Gastroesophageal sphincter (tissue), 3 donors: Measurements from ENCODE around the gene ZSCAN5A.

Experiments used
- EP300 ChIP-seq: sonication (generic); formaldehyde crosslinking; IDR thresholded peaks from one replicate; pipeline ENCODE4 v1.6.1; 2017; ENCODE audit warnings: antibody characterized with exemption, mild to moderate bottlenecking
- POLR2A ChIP-seq, 2 donors: fragments of 450-650 bp; IDR thresholded peaks; one replicate each; pipeline ENCODE4 v1.6.1; 2017; ENCODE audit warnings: antibody characterized with exemption in 2 of 2, mild to moderate bottlenecking in 2 of 2, moderate library complexity in 1 of 2
- POLR2AphosphoS5 ChIP-seq: sonication (generic); formaldehyde crosslinking; IDR thresholded peaks from one replicate; pipeline ENCODE4 v1.6.1; 2017; ENCODE audit warnings: antibody characterized with exemption
- TF ChIP-seq, protein P1 (sequence below), 4 experiments: fragments of 200-600 bp in 2 of 4; fragments of 450-650 bp in 2 of 4; sonication (generic) in 1 of 4; IDR thresholded peaks; one replicate each; pipeline ENCODE4 v1.5.1; 2017 to 2019; ENCODE audit warnings: antibody characterized with exemption in 4 of 4, mild to moderate bottlenecking in 2 of 4, moderate library complexity in 2 of 4

DNA sequence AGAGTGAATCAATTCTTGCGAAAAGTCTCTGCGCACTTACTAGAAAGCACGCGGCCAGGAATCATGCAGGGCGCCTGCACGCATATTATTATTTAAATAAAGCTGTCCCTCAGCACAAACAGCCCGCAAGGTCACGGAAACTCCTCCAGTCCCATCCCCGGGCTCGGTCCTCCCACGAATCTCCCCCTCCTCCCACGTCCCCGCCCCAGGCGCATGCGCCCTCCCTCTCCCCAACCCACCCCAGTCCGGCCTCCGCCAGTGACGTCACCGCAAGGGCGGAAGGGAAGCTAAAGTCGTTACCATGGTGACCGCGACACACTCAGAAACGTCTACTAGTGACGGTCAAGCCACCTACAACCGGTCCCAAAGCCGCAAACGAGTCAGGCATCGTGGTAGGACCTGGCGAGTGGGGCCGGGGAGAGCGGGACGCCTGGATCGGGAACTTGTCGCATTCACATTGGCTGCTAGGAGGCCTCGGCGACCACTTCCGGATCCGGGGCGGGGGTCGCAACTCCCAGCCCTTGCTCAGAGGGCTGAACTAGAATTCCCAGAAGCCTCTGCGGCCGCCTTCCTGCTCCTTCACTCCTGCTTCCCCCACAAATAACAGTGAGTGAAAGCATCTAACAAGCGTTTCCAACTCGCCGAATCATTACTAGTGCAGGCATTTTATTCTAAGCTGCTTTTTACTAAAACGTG, at the start of gene ZSCAN5A:
- TF ChIP-seq, protein P1, sequence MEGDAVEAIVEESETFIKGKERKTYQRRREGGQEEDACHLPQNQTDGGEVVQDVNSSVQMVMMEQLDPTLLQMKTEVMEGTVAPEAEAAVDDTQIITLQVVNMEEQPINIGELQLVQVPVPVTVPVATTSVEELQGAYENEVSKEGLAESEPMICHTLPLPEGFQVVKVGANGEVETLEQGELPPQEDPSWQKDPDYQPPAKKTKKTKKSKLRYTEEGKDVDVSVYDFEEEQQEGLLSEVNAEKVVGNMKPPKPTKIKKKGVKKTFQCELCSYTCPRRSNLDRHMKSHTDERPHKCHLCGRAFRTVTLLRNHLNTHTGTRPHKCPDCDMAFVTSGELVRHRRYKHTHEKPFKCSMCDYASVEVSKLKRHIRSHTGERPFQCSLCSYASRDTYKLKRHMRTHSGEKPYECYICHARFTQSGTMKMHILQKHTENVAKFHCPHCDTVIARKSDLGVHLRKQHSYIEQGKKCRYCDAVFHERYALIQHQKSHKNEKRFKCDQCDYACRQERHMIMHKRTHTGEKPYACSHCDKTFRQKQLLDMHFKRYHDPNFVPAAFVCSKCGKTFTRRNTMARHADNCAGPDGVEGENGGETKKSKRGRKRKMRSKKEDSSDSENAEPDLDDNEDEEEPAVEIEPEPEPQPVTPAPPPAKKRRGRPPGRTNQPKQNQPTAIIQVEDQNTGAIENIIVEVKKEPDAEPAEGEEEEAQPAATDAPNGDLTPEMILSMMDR (IDR thresholded peaks at IDR 0.05), result no peak
- peak; percentile 37 to 42 for TF ChIP-seq POLR2A (IDR thresholded peaks at IDR 0.05)
- TF ChIP-seq POLR2AphosphoS5, result peak; percentile 74
- no peak for TF ChIP-seq EP300
